Activated T-cell treated with anti-CD3 and anti-CD28 coated beads for 4 hours (primary cell): ENCODE data around the gene ZNF213.
A peak's percentile ranks its signal among the peaks of the same experiment; 100 is the strongest.

Source experiments
- DNase-seq: peaks from one replicate; pipeline ENCODE4 v3.0.0-alpha.2; 2020

ZNF213 gene

GRCh38 chr16:3101841-3102470, 32.9 kb upstream of the ZNF213 start:
- DNase-seq, result no peak

GRCh38 chr16:3106205-3106928, 28.5 kb upstream of the ZNF213 start:
- DNase-seq, result peak; percentile 81

- DNase-seq, result no peak
Observed at GRCh38 chr16:3112058-3112880, 22.6 kb upstream of the ZNF213 start, which contains the start of gene ZNF205. ZNF205 (plus strand) TSS chr16:3112586; CDS start chr16:3113431, 845 bp downstream.

GRCh38 chr16:3112881-3113574, 21.8 kb upstream of the ZNF213 start:
- DNase-seq, result no peak

GRCh38 chr16:3113765-3114479, 20.9 kb upstream of the ZNF213 start:
- DNase-seq, result no peak

- no peak for DNase-seq
Observed at GRCh38 chr16:3115003-3115402, 19.8 kb upstream of the ZNF213 start.

- no peak for DNase-seq
Observed at GRCh38 chr16:3115561-3115960, 19.3 kb upstream of the ZNF213 start.

- no peak for DNase-seq
Observed at GRCh38 chr16:3118204-3118790, 16.5 kb upstream of the ZNF213 start.

- no peak for DNase-seq
Observed at GRCh38 chr16:3118846-3119245, 16.0 kb upstream of the ZNF213 start.

GRCh38 chr16:3119286-3119685, 15.5 kb upstream of the ZNF213 start:
- no peak for DNase-seq

GRCh38 chr16:3119701-3120408, 15.0 kb upstream of the ZNF213 start:
- DNase-seq, result no peak

- no peak for DNase-seq
Observed at GRCh38 chr16:3120435-3120834, 14.4 kb upstream of the ZNF213 start.

- no peak for DNase-seq
Observed at GRCh38 chr16:3121851-3122467, 12.9 kb upstream of the ZNF213 start.

- no peak for DNase-seq
Observed at GRCh38 chr16:3122926-3123570, 11.8 kb upstream of the ZNF213 start.

- peak; percentile 96 for DNase-seq
Observed at GRCh38 chr16:3123986-3124886, 10.6 kb upstream of the ZNF213 start.

- no peak for DNase-seq
Observed at GRCh38 chr16:3127745-3128144, 7.1 kb upstream of the ZNF213 start.

- peak; percentile 71 for DNase-seq
Observed at GRCh38 chr16:3129137-3130131, 5.4 kb upstream of the ZNF213 start.
